HG03045 (cell line): ENCODE measurements around the gene AMD1.
"Not testable (repeated sequence)": the region's sequence is repeated elsewhere in the genome, so short reads cannot be mapped to it uniquely, and the experiment has no call there.

Experiments
- ATAC-seq: cut with Tn5 transposase; IDR thresholded peaks from one replicate; pipeline ENCODE4 v1.9.1; 2021; ENCODE audit warnings: mild to moderate bottlenecking, moderate library complexity; ENCODE audit not compliant: unreplicated experiment

The AMD1 gene

DNA sequence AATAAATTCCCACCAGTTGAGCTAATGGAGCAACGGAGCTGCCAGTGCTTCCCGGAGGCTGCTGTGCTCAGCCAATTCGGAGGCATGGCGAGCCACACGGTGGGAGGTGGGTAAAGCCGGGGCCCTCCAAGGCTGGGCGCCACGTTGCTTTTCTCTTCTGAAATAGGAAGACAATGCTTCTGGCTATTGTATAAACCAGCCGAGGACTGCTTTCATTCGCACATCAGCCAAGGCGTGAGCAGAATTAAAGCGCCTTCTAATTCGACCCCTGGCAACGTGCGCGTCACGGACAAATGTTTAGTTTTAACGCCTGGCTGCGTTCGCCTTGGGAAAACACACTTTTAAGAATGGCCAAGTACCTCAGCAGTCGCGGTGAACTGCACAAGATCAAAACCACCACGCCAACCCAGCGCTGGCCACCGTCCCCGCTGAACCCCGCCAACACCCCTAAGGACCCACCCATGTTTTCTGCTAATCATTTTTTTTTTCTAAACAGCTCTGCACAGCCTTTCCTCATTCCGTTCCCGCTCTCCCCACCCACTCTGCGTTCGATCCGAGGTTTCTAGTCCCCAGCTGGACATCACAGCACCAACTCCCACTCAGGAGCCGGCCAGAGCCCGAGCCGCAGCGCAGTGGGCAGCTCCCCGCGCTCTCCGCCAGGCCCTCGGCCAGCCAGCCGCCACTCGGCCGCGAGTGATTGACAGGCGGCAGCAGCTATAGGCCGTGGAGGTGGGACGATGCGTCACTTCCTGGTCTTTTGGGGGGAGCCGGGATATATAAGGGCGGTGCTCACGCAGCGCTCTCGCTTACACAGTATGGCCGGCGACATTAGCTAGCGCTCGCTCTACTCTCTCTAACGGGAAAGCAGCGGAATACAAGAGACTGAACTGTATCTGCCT lies at the start of gene AMD1:
Gene AMD1 (plus strand): TSS at position 805 of the 899 bp plus-strand sequence. CDS start 321 bp downstream, outside the sequence.
- peak; percentile 76 for ATAC-seq

DNA sequence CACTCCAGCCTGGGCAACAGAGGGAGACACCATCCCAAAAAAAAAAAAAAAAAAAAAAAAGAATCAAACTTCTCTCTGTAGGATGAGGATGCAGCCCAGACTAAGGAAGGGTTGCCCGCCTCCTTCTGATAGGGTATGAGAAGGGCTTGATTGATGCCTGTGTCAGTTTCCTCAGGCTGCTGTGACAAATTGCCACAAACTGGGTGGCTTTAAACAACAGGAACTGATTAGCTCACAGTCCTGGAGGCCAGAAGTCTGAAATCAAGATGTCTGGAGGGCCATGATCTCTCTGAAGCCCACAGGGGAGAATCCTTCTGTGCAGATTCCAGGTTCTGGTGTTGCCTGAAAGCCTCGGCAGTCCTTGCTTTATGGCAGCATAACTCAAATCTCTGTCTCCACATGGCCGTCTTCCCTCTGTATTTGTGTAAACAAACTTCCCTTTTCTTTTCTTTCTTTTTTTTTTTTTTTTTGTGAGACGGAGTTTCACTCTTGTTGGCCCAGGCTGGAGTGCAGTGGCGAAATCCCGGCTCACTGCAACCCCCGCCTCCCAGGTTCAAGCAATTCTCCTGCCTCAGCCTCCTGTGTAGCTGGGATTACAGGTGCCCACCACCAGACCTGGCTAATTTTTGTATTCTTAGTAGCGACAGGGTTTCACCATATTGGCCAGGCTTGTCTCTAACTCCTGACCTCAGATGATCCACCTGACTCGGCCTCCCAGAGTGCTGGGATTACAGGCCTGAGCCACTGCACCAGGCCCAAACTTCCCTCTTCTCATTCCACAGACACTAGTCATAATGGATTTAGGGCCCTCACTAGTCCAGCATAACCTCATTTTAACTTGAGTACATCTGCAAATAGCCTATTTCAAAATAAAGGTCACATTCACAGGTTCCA lies 48.1 kb upstream of the AMD1 start:
- no peak for ATAC-seq

DNA sequence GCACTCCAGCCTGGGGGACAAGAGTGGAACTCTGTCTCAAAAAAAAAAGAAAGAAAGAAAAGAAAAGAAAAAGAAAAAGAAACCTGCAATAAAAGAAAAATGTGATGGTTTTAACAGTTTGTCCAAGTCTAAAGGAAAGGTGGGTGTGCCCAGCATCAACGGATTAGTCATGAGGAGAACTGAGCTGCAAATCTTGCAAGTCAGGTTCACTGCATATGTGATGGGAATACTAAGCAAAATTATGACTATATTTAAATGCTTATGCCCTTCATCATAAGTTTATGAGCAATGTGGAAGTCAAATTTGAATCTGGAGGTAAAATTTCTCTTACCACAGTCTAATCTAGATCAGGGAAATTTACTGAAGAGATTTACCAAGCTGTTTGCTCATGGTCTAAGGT lies 46.2 kb upstream of the AMD1 start:
- no peak for ATAC-seq

DNA sequence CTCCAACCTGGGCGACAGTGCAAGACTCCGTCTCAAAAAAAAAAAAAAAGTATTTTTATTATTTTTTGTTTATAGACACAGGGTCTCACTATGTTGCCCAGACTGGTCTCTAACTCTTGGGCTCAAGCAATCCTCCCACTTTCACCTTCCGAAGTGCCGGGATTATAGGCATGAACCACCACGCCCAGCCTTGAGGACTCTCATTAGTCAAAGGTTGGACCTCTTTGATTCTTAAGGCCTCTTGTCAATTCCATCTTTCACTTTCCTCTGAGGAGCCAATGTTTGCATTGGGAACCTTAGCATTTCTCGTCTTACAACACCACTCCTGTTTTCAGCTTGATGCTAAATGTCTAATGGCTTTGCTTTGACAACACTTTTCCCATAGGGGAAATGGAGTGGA lies 43.2 kb upstream of the AMD1 start:
- no peak for ATAC-seq

DNA sequence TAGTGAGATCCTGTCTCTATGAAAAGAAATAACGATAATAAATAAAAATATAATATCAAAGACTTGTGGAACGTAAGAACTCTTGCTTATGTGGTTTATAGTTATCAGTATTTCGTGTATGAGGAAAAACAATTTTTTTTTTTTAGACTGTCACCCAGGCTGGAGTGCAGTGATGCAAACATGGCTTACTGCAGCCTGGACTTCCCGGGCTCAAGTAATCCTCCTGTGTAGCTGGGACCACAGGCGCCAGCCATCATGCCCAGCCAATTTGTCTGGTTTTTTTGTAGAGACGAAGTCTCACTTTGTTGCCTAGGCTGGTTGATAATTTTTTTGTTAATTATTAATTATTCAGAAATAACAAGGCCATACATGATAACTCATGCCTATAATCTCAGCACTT lies 40.8 kb upstream of the AMD1 start:
- ATAC-seq, result no peak

DNA sequence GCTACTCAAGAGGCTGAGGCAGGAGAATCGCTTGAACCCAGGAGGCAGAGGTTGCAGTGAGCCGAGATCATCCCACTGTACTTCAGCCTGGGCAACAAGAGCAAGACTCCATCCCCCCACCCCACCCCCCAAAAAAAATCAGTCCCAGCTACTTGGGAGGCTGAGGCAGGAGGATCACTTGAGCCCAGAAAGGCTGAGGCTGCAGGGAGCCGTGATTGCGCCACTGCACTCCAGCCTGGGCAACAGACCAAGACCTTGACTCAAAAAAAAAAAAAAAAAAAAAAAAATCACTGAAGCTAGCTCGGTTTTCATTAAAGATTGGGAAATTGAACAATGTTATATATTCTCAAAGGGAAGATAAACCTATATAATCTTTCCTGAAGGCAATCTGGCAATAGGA lies 38.8 kb upstream of the AMD1 start:
- ATAC-seq, result not testable (repeated sequence)

DNA sequence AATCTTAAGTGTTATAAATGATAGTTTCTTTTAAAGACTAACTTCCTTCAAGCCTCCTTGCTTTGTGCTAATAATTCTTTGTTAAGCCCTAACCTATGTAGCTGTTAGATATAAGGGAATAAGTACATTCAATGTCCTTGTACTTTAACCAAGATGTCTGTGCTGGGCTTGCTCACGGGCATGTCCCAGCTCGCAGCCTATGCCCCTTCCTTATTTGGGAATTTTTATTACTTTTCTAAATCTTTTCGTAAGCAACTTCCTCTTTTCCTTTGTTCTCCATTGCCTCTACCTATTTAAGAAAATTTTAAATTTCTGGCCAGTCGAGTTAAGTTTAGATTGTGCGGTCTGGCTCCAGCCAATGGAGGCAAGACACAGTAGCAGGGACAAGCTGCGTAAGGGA lies 33.3 kb upstream of the AMD1 start:
- ATAC-seq, result no peak

DNA sequence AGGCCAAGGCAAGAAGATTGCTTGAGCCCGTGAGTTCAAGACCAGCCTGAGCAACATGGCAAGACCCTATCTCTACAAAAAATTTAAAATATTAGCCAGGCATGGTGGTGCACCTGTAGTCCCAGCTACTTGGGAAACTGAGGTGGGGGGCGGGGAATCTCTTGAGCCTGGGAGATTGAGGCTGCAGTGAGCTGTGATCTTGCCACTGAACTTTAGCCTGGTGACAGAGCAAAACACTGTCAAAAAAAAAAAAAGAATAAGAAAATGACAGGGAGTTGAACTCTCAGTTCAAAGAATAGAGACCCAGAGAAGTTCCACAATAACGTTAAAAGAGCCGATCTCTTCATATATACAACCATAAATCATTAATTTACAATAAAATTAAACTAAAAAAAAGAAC lies 24.8 kb upstream of the AMD1 start:
- no peak for ATAC-seq

DNA sequence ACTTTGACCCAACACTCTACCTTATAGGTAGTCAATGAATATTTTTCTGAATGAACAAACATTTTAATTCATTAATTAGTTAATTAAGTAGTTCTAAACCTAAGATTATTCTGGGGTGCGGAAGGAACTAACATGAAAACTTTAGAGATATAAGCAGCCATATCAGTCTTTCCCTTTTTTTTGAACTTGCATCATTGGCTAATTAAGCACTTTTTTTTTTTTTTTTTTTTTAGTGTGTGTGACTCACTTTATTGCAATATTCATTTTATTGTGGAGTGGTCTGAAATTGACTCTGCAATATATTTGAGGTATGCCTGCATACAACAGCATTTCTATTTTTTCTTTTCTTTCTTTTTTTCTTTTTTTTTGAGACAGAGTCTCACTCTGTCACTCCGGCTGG lies 21.8 kb upstream of the AMD1 start:
- ATAC-seq, result no peak

DNA sequence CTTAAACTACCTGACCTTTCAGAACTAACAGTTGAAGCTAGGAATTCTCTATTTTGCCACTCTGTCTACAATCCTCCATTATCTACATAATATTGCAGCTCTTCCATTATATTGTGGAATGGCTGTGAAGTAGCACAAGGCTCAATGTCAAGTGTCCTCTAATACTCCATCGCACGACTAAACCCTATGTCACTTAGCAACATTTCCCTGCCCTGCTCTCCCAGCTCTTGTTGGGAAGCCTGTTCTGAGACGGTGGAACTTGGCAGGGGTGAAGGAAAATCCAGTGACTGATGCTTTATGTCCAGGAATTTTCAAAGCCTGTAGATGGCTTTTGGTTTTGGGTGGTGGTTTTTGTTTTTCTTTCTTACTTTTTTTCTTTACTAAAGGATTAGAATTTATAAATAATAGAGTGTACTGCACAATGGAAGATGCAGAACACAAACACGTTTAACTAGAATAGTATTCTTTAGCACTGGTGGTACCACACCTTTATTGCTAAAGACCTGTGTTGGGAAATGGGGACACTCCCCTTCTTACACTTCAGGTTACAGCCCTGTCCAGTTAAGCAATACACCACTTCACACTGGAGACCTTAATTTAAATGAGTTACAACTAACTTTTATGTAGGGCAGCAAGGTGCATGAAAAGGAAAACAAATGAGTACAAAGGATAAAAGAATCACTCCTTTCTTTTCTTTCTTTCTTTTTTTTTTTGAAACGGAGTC lies 20.7 kb upstream of the AMD1 start:
- ATAC-seq, result no peak

DNA sequence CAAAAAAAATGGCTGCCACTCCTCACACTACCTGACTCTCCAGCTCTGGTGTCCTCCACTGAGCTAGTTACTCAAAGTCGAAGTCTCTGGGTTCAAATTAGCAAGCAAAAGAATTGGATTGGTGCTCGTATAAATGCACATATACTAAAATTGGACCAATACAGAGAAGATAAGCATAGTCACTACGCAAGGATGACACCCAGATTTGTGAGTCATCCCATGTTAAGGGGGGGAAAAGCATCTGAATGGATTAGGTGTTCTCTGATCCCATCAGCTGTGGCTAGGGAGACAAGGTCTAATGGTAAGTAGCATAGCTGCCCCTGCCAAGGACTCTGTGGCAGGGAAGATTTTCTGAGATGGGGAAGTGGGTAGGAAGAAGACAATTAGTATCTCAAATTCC lies 18.3 kb upstream of the AMD1 start:
- no peak for ATAC-seq

DNA sequence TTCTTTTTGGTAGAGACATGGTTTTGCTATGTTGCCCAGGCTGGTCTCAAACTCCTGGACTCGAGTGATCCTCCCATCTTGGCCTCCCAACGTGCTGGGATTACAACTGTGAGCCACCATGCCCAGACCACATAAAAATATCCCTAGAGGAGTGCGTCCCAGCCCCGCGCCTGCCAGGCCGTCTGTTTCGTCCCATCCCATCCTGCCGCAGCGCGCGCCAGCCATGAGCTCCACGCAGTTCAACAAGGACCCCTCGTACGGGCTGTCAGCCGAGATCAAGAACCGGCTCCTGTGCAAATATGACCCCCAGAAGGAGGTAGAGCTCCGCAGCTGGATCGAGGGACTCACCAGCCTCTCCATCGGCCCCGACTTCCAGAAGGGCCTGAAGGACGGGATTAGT lies 16.6 kb upstream of the AMD1 start:
- ATAC-seq, result no peak

DNA sequence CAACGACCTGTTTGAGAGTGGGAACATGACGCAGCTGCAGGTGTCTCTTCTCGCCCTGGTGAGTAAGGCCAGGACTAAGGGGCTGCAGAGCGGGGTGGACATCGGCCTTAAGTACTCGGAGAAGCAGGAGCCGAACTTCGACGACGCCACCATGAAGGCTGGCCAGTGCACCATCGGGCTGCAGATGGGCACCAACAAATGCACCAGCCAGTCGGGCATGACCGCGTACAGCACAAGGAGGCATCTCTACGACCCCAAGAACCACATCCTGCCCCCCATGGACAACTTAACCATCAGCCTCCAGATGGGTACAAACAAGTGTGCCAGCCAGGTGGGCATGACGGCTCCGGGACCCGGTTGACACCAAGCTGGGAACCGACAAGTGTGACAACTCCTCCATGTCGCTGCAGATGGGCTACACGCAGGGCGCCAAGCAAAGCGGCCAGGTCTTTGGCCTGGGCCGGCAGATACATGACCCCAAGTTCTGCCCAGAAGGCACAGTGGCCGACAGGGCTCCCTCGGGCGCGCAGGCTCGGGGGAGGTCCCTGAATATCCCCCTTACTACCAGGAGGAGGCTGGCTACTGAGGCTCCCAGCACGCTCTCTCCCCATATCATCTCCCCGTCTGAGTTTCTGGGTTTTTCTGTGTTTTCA lies 15.9 kb upstream of the AMD1 start:
- no peak for ATAC-seq

DNA sequence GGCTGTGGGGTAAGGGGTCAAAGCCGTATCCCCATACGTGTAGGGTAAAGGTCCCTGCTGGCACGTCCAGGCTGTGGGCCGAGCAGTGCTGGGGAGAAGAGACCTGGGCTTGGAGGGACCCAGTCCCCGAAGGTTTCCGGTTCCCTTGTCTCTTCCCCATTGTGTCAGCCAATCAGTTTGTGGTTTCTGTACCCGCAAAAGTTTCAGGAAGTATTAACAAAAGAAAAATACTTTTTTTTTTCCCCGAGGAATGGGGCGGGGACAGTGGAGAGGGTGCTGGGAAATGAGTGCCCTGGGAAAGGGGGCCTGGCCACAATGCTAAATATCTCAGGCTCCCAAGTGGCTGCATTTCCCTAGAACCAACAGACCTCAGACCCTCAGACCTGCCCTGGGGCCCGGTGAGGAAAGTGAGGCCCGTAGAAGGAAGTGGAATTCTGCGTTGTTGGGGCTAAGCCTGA lies 15.2 kb upstream of the AMD1 start:
- no peak for ATAC-seq

DNA sequence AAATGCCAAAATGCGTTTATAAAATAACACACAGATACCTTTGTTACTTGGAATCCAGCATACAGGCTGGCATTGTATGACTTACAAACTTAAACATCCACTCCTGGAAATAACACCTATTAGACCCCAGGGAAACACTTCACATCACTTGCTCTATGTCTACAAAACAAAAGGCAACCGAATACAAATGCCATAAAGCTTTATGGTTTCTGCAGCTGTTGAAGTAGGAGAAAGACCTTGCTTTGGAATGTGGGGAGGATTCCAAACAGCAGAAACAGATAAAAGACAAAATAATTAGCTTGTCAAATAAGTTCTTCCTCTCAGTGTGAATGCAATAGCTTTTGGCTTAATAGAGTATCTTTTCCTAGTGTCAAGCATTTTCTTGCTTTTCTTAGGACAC lies 9.8 kb upstream of the AMD1 start:
- no peak for ATAC-seq

DNA sequence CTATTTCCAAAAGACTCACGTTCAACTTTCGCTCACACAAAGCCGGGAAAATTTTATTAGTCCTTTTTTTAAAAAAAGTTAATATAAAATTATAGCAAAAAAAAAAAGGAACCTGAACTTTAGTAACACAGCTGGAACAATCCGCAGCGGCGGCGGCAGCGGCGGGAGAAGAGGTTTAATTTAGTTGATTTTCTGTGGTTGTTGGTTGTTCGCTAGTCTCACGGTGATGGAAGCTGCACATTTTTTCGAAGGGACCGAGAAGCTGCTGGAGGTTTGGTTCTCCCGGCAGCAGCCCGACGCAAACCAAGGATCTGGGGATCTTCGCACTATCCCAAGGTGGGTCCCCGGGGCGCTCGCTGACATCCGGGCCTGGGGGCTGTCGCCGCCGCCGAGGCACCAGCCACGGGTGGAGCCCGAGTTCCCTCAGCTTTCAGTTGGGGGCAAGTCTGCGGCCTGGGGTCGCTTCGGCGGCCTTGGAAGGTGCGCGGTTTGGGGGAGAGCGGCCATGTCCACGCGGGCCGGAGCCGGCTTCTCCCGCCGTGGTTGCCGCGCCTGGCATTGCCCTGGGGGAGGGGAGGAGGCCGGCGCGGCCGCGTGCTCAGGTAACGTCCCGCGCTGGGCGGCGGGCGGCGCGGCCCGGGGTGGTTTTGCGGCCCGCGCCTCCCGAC lies 429 bp downstream of the AMD1 start:
- ATAC-seq, result peak; percentile 13

DNA sequence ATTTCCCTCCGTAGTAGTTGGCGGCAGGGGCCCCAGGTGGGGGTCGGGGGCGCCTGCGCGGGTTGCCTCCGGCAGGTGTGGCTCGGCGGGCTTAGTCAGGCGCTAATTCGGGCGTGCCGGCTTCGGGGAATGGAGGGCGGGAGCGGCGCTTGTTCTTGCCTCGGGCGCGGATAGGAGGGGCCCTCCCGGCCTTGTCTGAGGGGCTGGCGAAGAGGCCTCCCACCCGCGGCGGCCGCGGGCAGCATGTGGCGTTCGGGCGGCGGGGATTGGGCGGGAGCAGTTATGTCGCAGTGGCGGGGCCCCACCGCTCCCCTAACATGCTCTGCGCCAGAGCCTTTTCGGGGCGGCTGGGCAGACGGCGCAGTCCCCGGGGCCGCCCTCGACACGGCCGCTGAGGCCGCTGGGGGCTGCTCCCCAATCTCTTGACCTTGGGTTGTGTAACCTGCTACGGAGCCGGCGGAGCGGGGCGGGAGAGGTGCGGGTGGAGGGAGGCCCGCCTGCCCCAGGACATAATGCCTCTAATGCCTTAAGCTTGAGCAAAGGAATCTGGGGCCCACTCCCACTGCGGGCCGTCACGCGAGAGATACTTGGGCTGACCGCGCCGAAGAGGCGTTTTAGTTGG lies 1.1 kb downstream of the AMD1 start:
- ATAC-seq, result peak; percentile 16

DNA sequence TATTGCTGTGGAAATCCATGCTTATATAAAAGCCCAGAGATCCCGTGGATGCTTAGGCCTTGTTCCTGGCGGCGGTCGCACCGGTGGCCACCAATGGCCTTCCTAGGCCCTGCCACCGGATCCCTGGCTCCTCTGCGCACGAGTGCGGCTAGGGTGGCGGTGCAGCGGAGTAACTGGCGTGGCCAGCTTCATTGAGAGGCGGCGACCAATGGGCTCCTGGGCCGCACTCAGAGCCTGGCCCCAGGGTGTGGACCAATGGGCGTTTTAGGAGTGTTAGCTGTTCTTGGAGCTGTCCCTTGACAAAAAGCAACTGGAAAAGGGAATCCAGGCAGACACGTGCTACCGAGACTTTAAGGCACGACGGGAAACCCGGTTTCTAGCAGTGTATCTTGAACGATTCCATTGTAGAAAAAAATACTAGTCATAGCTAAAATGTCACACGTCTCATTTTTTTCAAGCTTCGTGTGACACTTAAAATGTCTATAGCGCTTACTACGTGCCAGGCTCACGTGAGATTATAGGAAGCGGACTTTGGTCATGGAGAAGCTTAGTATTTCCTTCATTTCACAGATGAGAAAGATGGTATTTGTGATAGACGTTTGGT lies 1.7 kb downstream of the AMD1 start:
- peak; percentile 35 for ATAC-seq
